Prostate gland (tissue), 2 donors: Measurements from ENCODE around the gene ZNF106. TPM values are rescaled to one million over a fixed set of nuclear protein-coding genes. Genes with fewer than 3 reads are reported as not detected.

ENCODE experiments used
- DNase-seq: peaks from one replicate; pipeline ENCODE4 v3.0.0-alpha.2; 2019; ENCODE audit warnings: low spot score
- H3K27ac ChIP-seq, 2 donors: fragments of 200-600 bp; sonication (generic); 2 replicates each; pipeline ENCODE4 v1.5.1; 2017 to 2019
- H3K27me3 ChIP-seq: fragments of 200-600 bp; sonication (generic); replicated peaks from 2 replicates; pipeline ENCODE4 v1.5.1; 2019; ENCODE audit not compliant: insufficient read depth
- H3K36me3 ChIP-seq, 2 donors: fragments of 200-600 bp; sonication (generic); 1 replicate in 1 of 2; 2 replicates in 1 of 2; pipeline versions ENCODE4 v1.5.1 to v1.8.1; 2017 to 2019
- H3K4me1 ChIP-seq: fragments of 200-600 bp; sonication (generic); replicated peaks from 2 replicates; pipeline ENCODE4 v1.5.1; 2019
- H3K4me3 ChIP-seq, 2 donors: fragments of 200-600 bp; sonication (generic); 2 replicates each; pipeline ENCODE4 v1.5.1; 2017 to 2019
- H3K9me3 ChIP-seq: fragments of 200-600 bp; sonication (generic); 2 replicates; pipeline ENCODE4 v1.5.1; 2017
- POLR2A ChIP-seq: fragments of 450-650 bp; IDR thresholded peaks from one replicate; pipeline ENCODE4 v1.6.1; 2016; ENCODE audit warnings: antibody characterized with exemption, mild to moderate bottlenecking
- POLR2AphosphoS5 ChIP-seq: sonication (generic); formaldehyde crosslinking; IDR thresholded peaks from one replicate; pipeline ENCODE4 v1.6.1; 2017; ENCODE audit warnings: antibody characterized with exemption
- WGBS: methylation state at CpG from one replicate; pipeline ENCODE4 v1.1.5; 2018; 5-methylcytosine and 5-hydroxymethylcytosine counted together
- intact Hi-C: fragments of 100-400 bp; cut with DNase I; formaldehyde crosslinking; loops from one replicate; pipeline ENCODE4 v1.14.2; 2022
- total RNA-seq, 2 donors: library from RNA; depleted of rRNA; stranded (reverse); fragments of >200 nt; gene quantifications; one replicate each; pipeline ENCODE4 v1.1.0, GENCODE V29; 2016
- TF ChIP-seq, protein P1 (sequence below), 4 experiments: fragments of 200-600 bp in 2 of 4; fragments of 450-650 bp in 2 of 4; sonication (generic) in 2 of 4; IDR thresholded peaks; 1 replicate in 3 of 4; 2 replicates in 1 of 4; pipeline ENCODE4 v1.5.1; 2016 to 2019; ENCODE audit warnings: antibody characterized with exemption in 4 of 4, mild to moderate bottlenecking in 2 of 4, moderate library complexity in 2 of 4

Gene ZNF106
- total RNA-seq, 2 donors from 2014 or later, result 49.5 to 79.5 TPM

DNA sequence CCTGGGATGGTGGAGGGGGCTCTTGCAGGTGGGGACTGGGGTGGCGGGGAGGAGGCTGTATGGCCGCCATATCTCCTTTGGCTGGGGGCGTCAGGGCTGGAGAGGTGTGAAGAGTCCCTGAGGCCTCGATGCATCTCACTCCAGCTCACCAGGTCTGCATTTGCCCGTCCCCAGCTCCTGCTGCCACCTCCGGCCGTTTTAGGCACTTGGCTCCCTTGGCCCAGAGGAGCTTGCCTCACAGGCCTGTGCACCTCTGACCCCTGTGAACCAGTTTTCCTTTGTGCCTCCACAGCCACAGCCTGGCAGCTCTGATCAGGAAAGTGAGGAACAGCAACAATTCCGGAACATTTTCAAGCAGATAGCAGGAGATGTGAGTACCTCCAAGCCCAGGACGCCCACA, 81.9 kb downstream of the ZNF106 start:
- Histone ChIP-seq H3K4me3 (no peak overlapping the region), H3K27me3 (no peaks in the 10 kb centered on the region), H3K9me3 (no peaks in the 10 kb centered on the region), H3K36me3 (no peaks in the 10 kb centered on the region), H3K27ac (no peak overlapping the region), H3K4me1 (no peaks in the 10 kb centered on the region)
- intact Hi-C loops, result no loop called here
- no peak for TF ChIP-seq POLR2AphosphoS5
- TF ChIP-seq, protein P1, sequence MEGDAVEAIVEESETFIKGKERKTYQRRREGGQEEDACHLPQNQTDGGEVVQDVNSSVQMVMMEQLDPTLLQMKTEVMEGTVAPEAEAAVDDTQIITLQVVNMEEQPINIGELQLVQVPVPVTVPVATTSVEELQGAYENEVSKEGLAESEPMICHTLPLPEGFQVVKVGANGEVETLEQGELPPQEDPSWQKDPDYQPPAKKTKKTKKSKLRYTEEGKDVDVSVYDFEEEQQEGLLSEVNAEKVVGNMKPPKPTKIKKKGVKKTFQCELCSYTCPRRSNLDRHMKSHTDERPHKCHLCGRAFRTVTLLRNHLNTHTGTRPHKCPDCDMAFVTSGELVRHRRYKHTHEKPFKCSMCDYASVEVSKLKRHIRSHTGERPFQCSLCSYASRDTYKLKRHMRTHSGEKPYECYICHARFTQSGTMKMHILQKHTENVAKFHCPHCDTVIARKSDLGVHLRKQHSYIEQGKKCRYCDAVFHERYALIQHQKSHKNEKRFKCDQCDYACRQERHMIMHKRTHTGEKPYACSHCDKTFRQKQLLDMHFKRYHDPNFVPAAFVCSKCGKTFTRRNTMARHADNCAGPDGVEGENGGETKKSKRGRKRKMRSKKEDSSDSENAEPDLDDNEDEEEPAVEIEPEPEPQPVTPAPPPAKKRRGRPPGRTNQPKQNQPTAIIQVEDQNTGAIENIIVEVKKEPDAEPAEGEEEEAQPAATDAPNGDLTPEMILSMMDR (IDR thresholded peaks at IDR 0.05), result no peak
- TF ChIP-seq POLR2A, result no peak
- WGBS, result 79% methylated on average over 9 of the region's 9 CpGs
- DNase-seq, result no peak

DNA sequence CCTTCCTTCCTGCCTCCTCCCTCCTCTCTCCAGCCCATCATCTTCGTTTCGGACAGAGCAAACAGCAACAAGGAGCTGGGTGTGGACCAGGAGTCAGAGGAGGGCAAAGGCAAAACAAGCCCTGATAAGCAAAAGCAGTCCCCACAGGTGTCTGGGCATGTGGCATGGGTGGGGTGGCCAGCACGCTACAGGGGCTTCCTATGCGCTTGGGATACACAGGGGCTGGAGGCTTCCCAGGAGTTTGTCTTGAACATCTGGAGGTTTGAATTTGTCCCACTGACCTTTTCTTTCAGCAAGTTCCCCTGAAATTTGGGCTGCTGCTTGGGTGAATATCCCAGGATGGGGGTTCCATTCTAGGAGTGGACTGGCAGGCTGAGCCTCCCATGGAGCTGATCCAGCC, 82.8 kb downstream of the ZNF106 start:
- DNase-seq, result no peak
- no peak overlapping the region for H3K4me3 ChIP-seq
- no peak overlapping the region for H3K27ac ChIP-seq
- TF ChIP-seq POLR2A (no peak), POLR2AphosphoS5 (no peak)
- TF ChIP-seq, protein P1 (IDR thresholded peaks at IDR 0.05), result no peak
- no peaks in the 10 kb centered on the region for H3K36me3 ChIP-seq
- 83% methylated on average over 4 of the region's 4 CpGs for whole genome bisulfite sequencing
- no peaks in the 10 kb centered on the region for H3K27me3 ChIP-seq
- intact Hi-C loops, result no loop called here
- H3K9me3 ChIP-seq, result no peaks in the 10 kb centered on the region
- H3K4me1 ChIP-seq, result no peaks in the 10 kb centered on the region

DNA sequence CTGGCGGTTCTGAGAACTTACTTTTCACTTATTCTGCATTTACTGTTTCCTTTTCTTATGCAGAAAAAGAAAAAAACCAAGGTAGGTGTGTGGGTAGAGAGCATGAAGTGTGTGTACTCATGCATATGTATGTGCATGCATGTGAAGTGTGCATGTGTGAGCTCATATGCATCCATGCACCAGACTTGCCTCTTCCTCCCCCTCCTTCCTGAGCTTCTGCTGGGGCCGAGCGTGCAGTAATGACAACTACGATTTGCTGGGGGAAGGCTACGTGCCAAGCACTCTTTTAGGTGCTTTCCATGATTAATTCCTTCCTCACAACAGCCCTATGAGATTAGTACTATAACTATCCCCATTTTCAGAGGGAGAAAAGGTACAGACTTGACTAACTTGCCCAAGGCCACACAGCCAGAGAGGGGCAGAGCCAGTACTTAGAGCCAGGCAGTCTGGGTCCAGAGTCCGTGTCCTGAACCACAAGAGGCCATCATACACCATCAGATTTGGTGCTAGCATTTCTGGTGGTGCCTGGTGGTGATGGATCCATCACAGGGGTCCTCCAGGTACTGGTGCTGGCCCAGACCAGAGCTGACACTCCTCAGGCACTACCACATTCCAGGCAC, 85.0 kb downstream of the ZNF106 start:
- no peak for DNase-seq
- Histone ChIP-seq H3K4me3 (no peak overlapping the region), H3K9me3 (no peaks in the 10 kb centered on the region), H3K4me1 (no peaks in the 10 kb centered on the region), H3K27me3 (no peaks in the 10 kb centered on the region), H3K36me3 (no peaks in the 10 kb centered on the region), H3K27ac (no peak overlapping the region)
- WGBS, result 46% methylated on average over 6 of the region's 6 CpGs
- intact Hi-C loops, result no loop called here
- TF ChIP-seq, protein P1 (IDR thresholded peaks at IDR 0.05), result no peak
- no peak for TF ChIP-seq POLR2AphosphoS5
- no peak for TF ChIP-seq POLR2A

DNA sequence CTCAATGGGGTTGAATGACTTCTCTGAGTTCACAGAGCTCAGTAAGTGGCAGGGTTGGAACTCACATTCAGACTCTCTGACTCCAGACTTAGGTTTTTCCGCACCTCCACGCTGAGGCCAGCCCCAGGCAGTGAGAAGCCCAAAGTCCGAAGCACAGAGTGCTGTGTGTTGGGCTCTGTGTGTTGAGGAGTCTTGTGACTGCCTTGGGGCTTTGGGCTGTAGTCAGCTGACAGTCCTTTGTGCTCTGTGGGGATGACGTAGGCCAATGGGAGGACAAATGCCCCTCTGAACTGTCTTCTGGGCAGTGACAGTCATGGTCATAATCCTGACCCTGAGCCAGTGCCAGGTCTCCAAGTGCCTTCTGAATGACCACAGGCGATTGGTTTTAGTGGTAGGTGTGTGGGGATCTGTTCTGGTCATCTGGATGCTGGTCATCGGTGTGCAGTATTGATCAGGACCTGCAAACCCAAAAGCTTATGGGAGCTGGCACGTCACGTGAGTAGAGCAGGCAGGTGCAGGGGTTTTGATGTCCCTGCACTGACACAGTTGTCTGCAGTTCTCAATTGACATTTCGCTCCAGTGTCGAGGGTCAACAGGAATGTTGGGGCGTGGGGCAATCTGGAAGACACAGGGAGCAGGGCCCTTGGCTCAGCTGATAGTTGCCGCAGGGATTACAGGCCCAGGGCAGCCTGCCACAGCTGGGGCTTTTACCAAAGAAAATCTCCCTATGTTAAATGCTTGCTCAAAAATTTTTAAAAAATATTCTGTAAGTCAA, 86.3 kb downstream of the ZNF106 start:
- 88% methylated on average over 12 of the region's 12 CpGs for WGBS
- H3K4me3 ChIP-seq, result no peak overlapping the region
- H3K4me1 ChIP-seq, result no peaks in the 10 kb centered on the region
- intact Hi-C loops, result no loop called here
- no peak overlapping the region for H3K27ac ChIP-seq
- no peaks in the 10 kb centered on the region for H3K27me3 ChIP-seq
- H3K9me3 ChIP-seq, result no peaks in the 10 kb centered on the region
- no peaks in the 10 kb centered on the region for H3K36me3 ChIP-seq
- DNase-seq, result no peak
- TF ChIP-seq, protein P1 (IDR thresholded peaks at IDR 0.05), result no peak
- TF ChIP-seq POLR2A (no peak), POLR2AphosphoS5 (no peak)

DNA sequence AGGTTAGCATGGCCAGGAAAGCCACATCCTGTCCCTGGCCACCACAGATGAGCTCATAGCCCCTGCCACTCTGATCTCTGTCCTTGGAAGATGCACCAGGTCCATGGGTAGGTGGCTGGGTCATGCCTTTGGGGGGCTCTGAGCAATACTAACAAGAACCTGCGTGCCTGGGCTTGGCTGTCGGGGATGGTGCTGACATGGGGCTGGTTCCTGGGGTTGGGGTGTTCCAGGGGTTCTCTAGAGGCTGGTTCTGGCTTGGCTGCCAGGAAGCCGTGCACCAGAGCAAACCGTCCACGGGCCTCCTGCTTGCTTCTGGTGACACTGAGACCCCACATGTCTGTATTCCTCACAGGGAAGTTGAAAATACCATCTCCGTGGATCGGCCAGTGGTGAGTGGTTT, 87.6 kb downstream of the ZNF106 start:
- TF ChIP-seq POLR2AphosphoS5 (no peak), POLR2A (no peak)
- TF ChIP-seq, protein P1 (IDR thresholded peaks at IDR 0.05), result no peak
- intact Hi-C loops, result no loop called here
- no peaks in the 10 kb centered on the region for H3K4me1 ChIP-seq
- no peak overlapping the region for H3K27ac ChIP-seq
- no peaks in the 10 kb centered on the region for H3K36me3 ChIP-seq
- H3K27me3 ChIP-seq, result no peaks in the 10 kb centered on the region
- H3K9me3 ChIP-seq, result no peaks in the 10 kb centered on the region
- no peak overlapping the region for H3K4me3 ChIP-seq
- no peak for DNase-seq
- 97% methylated on average over 7 of the region's 7 CpGs for WGBS
